GM12874 (cell line): ENCODE data around the gene CTAG2.

ENCODE experiments used
- CTCF ChIP-seq: IDR thresholded peaks from 2 replicates; pipeline ENCODE4 v1.5.1; 2011; ENCODE audit warnings: low read depth, mild to moderate bottlenecking, control low read depth, low read length, moderate library complexity; ENCODE audit not compliant: insufficient read depth

The CTAG2 gene

GRCh38 chrX:154607370-154607769 lies 46.0 kb downstream of the CTAG2 start:
- no peak for TF ChIP-seq CTCF

- no peak for TF ChIP-seq CTCF
These were observed 47.8 kb downstream of the CTAG2 start for GRCh38 chrX:154605566-154605965.

GRCh38 chrX:154603438-154604430 lies 49.6 kb downstream of the CTAG2 start:
- TF ChIP-seq CTCF = no peak

DNA sequence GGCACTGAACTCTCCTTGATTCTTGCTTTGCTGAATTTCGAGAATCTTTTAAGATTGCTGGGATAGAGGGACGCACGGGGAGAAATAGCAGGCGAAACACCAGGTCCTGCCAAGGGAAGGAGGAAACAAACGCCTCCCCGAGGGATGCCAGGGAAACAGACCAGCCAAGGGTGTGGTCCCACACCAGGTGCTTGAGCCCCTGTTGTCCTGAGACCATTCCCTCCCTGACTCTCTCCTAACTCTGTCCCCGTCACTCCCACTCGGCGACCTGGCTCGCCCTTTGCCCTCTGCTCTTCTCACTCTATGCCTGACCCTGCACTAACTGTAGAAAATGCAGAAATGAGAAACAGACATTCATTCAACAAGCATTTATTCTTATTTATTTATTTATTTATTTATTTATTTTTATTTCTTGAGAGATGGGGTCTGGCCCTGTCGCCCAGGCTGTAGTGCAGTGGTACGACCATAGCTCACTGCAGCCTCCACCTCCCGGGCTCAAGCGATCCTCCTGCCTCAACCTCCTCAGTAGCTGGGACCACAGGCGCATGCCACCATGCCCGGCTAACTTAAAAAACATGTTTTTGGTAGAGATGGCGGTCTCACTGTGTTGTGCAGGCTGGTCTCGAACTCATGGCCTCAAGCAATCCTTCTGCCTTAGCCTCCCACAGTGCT lies 50.5 kb downstream of the CTAG2 start:
- TF ChIP-seq CTCF = no peak

GRCh38 chrX:154602226-154602625 lies 51.2 kb downstream of the CTAG2 start:
- TF ChIP-seq CTCF = no peak
